ENCODE results near the gene HCFC1.

GRCh38 chrX:153991013-153991580 is 19.5 kb upstream of the HCFC1 start:
- no peak for TF ChIP-seq NFE2L2 (conservative IDR thresholded peaks at IDR 0.05; ENCODE audit: low read length)
- TF ChIP-seq BHLHE40 (IDR thresholded peaks at IDR 0.05; ENCODE audit: low read depth, low read length) = no peak
- no peak for TF ChIP-seq POLR2A (IDR thresholded peaks at IDR 0.05; ENCODE audit: low read length)
- TF ChIP-seq, protein P1, sequence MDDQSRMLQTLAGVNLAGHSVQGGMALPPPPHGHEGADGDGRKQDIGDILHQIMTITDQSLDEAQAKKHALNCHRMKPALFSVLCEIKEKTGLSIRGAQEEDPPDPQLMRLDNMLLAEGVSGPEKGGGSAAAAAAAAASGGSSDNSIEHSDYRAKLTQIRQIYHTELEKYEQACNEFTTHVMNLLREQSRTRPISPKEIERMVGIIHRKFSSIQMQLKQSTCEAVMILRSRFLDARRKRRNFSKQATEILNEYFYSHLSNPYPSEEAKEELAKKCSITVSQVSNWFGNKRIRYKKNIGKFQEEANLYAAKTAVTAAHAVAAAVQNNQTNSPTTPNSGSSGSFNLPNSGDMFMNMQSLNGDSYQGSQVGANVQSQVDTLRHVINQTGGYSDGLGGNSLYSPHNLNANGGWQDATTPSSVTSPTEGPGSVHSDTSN (IDR thresholded peaks at IDR 0.05) = no peak
- TF ChIP-seq TP53 (CRISPR knock-in tag; IDR thresholded peaks at IDR 0.05) = no peak
- no peak for TF ChIP-seq ZSCAN20 (CRISPR knock-in tag; IDR thresholded peaks at IDR 0.05)
- TF ChIP-seq, protein P2, sequence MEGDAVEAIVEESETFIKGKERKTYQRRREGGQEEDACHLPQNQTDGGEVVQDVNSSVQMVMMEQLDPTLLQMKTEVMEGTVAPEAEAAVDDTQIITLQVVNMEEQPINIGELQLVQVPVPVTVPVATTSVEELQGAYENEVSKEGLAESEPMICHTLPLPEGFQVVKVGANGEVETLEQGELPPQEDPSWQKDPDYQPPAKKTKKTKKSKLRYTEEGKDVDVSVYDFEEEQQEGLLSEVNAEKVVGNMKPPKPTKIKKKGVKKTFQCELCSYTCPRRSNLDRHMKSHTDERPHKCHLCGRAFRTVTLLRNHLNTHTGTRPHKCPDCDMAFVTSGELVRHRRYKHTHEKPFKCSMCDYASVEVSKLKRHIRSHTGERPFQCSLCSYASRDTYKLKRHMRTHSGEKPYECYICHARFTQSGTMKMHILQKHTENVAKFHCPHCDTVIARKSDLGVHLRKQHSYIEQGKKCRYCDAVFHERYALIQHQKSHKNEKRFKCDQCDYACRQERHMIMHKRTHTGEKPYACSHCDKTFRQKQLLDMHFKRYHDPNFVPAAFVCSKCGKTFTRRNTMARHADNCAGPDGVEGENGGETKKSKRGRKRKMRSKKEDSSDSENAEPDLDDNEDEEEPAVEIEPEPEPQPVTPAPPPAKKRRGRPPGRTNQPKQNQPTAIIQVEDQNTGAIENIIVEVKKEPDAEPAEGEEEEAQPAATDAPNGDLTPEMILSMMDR (IDR thresholded peaks at IDR 0.05) = no peak
- TF ChIP-seq EP300 (IDR thresholded peaks at IDR 0.05) = no peak

All from A549 (cell line).